Measurements from ENCODE around the gene PPFIA2.
"Not testable (repeated sequence)": the region's sequence is repeated elsewhere in the genome, so short reads cannot be mapped to it uniquely, and the experiment has no call there.

The PPFIA2 gene

DNA sequence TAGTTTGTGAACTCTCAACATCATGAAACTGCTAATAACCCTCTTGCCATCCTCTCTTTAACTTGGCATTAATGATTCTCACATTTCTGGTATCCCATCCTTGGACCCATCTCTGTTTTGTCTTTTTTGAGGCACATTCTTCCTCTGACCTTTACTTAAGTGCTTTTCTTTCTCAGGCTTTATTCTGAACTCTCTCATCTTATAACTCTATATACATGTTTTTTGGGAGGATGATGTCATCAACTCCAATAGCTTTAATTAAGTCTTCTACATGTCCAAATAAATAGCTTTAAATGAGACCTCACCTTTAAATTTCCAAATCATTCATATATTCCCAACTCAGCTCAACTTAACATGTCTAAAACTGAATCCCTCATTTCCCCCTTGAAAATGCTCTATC lies 88.4 kb downstream of the PPFIA2 start:
- no peak for DNase-seq

DNA sequence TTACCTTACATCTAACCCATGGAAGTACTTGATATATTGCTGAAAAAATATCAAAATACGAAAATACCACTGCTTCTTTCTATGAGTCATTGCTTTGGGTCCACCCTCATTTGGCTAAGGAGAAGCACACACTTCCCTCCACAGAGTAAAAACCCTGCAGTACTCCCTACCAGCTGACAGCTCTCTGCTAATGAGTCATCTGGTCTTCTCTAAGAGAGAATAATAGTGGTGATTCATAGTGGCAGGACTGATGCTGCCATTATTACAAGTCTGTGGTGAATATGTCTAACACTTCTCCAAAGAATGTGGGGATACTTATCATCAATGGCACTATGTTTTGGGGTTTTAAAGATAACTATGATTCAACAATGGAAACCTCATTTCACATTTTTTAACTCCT lies 90.7 kb downstream of the PPFIA2 start:
- DNase-seq = peak in 3 of 56 donors; percentile 1 to 5 (median 1)

DNA sequence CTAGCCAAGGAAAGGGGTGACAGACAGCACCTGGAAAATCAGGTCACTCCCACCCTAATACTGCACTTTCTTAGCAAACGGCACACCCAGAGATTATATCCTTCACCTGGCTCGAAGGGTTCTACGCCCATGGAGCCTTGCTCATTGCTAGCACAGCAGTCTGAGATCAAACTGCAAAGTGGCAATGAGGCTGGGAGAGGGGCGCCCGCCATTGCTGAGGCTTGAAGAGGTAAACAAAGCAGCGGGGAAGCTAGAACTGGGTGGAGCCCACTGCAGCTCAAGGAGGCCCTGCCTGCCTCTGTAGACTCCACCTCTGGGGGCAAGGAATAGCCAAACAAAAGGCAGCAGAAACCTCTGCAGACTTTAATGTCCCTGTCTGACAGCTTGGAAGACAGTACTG lies 99.8 kb downstream of the PPFIA2 start:
- not testable (repeated sequence) for DNase-seq

DNA sequence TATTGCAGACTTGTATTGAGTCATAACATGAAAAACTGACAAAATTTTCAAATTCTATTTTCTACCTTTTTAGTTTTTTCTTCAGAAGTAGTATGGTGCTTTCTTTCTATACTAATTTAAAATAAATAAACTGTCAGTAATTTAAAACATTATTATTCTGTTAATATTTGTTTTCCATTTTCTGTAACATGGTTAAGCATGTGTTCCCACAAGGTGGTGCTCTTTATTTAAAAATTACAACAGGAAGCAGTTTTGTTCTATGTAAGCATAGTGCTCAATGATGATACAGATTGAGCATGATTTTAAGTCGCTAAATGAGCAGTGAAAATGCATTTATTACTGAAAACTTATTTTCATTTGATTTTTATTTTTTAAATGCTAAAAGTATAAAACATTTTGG lies 114.6 kb downstream of the PPFIA2 start:
- peak in 1 of 56 donors; percentile 24 for DNase-seq

DNA sequence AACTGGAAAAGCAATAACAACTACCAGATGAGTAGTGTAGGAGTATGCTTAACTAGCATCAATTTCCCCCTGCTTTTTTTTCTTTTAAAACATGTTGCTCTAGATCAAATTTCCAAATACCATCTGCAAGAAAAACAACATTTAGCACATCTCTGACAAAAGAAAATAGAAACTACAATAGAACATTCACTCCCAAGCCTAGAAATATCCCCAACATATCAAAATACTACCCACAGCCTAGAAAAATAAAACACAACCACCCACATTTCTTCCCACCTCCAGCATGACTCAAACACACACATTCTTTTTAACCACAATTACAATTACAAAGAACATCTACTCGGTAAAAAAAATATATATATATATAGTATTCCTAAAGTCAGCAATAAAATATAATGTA lies 120.0 kb downstream of the PPFIA2 start:
- peak in 2 of 56 donors; percentile 0 to 2 for DNase-seq

DNA sequence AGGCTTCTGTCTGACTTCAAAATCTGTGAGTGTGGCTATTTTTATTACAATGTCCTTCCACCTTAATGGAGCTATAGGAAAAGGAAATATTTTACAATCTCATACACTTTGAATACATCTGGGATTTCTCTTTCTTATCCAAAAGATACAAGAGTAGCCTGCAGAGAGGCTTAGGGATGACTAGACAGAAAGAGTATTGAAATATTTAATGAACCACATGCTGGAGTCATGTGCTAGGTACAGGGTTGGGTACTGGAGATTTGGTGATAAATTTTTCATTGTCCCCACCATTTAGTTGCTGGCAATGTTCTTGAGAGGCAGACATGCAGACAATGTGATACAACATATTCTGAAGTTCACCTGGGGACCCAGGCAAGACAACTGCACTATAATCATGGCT lies 126.0 kb downstream of the PPFIA2 start:
- no peak for DNase-seq

DNA sequence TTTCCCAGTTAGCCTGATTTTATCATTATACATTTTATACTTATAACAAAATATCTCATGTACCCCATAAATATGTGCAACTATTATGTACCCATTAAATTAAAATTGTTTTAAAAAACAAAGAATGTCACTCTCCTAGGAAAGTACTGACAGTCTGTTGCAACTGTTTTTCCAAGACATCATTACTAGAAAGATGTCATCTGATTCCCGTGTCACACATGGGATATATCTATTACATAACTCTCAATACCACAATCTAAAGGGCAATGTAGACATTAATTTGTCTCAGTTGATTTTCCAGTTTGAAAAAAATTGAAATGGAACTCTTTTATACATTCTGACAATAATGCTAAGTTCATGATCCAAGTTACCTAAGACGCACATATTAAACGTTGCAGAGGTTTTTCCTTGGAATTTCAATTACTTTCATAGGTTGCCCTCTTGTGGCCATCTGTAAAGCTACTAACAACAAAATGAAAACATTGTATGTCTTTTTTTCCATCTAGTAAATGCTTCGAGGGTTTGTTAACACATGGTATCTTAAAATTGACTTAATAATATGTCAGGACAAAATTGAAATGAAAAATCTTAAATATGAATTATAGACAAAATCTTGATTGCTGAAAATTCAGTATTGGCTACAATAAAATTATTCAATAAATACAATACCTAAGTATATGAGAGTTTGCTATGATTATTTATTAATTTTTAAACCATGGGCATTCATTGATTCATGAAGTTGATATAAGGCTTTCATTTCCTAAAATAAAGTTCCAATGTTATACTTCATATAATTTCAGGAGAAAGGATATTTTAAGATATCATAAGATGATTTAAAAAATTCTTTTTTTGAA lies 131.6 kb downstream of the PPFIA2 start:
- DNase-seq = peak in 3 of 56 donors; percentile 13 to 29 (median 28)

DNA sequence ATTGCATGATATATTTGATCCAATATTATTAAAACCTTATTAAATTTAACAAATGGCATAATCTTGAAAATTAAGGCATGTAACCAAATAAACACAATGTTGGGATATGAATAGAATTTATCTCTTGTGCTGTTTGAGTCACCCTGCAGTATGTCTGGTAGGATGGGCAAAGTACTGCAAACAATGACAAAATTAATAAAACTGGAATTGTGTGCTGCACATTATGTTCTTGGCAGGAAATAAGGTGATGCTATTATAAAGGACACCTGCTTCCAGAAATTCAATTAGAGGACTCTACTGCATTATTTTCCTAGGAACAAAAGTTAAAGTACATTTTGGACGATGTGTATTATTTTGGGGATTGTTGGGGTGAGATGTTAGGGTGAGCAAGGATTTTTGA lies 132.7 kb downstream of the PPFIA2 start:
- no peak for DNase-seq

DNA sequence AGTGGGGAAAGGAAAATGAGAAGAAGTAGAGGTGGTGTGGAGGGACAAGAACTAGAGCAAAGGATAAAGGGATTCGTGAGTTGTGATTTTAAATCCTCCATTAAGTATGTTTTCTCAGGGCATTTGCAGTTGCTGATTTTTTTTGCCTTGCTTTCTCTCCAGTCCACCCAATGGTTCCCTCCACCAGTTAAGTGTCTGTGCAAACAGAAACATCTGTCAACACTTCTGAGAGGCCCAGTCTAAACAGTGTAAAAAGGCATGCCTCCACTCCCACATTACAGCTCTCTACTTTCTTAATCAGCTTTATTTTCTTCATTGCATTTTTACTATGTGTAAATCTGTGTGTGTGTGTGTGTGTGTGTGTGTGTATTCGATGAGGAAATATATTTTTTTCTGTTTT lies 141.2 kb downstream of the PPFIA2 start:
- DNase-seq = no peak

DNA sequence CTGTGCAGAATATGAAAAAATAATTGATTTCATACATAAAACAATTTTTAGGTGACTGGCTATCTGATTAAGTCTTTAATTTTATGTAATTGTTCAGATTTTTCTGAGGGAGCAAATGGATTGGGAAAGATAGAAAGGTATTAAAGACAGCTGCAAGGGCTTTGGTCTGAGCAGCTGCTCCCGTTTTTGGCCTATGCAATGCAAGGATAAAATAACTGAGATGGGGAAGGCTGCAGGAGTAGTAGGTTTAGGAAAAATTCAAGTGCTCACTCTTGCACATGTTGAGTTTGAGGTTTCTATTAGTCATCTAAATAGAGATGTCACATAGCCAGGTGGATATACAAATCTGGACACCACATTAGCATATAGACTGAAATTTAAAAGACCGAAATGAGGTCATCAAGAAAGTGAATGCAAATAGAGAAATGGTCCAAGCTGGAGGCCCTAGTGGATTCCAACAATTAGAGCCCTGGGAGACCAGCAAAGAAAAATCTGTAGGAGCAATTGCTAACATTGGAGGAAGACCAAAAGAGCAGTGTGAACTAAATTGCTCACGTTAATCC lies 144.0 kb downstream of the PPFIA2 start:
- no peak for DNase-seq

DNA sequence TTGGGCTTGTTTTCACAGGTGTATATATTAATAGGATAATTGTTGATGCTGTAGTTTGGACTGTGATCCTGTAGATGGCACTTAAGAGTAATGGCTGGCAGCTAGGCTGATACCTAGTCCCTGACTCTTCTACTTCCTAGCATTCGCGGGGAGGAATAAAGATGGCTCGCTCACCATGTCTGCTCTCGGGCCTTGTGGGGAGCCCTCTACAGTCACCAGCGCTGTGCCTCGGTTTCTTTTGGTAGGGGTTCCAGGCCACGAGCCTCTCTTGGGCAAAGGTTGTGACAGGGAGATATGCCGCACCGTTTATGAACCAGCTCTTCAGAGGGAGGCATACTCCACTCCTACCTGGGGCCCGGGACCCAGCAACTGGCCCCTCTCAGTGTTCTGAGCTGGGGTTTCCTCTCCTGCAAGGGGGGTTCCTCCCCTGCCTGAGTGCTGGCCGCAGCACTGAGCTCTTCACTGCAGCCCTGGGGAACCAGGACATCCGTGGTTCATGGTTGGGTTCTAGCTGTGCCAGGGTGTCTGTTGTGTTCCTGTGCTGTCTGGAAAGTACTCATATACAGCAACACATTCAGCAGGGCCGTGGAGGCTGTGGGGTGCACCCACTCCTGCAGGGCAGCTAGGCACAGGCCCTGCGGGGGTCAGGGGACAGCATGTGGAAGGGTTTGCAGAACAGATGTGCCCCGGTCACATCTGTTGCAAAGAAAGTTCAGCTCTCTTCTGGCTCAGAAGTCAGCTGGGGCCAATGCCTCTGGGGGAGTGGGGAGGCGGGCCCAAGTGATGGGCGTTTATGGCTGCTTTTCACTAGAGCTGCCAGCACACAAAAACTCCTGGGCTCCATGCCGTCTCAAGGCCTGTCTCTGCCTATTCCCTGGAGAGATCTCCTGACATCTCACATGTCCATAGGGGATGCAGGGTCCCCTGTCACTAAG lies 147.9 kb downstream of the PPFIA2 start:
- DNase-seq = no peak

DNA sequence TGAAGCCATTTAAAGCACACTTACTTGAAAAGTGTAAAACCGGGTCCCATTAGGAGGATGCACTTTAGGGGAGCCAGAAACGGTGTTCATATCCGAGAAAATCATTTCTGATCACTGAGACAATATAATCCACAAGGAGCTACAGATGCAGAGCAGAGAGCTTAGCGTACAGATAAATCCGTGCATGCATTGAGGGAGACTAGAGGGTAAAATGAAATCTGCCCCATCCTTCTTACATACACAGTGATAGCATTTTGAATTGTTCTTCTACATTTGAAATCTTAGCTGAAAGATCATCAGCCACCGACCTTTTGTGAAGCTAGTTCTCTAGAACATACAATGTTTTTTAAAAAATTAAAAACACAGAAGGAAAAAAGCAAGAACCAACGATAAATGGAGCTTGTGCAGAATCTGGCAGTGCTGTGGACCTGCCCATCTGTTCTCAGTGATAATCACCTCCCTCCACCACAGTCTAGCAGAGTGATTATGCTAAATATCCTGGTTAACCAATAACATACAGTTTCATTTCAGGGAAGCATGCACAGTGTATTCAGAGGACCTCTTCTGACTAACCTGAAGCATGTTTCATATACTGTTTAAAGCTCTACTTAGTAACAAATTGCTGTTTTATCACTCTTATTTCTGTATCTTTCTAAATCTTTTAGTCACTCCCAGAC lies 161.1 kb downstream of the PPFIA2 start:
- DNase-seq = peak in 5 of 56 donors; percentile 2 to 20 (median 4)

DNA sequence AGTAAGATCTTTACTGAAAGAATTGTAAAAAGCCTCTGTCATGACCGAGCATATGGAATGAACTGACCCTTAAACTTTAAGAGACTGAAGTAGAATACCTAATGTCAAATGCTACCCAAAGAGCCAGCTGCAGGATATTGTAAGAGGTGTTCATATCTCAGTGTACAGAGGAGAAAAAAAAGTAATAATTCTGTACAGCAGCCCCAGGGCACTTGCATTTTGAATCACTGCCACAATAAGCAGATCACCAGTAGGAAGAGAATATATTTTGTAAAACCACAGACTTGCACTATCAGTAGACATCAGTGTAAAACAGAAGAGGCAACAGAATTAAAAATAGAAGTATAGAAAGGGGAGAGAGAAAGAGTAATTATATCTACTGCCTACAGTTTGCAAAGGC lies 162.6 kb downstream of the PPFIA2 start:
- DNase-seq = no peak

DNA sequence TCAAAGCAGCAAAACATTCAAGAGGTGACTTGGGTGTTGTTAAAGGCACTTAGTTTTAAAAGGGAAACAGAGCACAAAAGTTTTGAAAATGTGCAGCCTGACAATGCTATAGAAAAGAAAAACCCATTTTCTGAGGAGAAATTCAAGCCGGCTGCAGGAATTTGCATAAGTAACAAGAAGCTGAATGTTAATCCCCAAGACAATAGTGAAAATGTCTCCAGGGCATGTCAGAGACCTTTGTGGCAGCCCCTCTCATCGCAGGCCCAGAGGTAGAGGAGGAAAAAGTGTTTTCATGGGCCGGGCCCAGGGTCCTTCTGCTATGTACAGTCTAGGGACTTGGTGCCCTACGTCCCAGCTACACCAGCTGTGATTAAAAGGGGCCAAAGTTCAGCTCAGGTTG lies 167.9 kb downstream of the PPFIA2 start:
- no peak for DNase-seq

DNA sequence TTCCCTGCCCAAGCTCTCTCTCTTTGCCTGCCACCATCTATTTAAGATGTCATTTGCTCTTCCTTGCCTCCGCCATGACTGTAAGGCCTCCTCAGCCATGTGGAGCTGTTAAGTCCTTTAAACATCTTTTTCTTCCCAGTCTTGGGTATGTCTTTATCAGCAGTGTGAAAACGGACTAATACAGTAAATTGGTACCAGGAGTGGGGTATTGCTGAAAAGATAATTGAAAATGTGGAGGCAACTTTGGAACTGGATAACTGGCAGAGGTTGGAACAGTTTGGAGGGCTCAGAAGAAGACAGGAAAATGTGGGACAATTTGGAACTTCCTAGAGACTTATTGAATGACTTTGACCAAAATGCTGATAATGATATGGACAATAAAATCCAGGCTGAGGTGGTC lies 168.4 kb downstream of the PPFIA2 start:
- DNase-seq = not testable (repeated sequence)

DNA sequence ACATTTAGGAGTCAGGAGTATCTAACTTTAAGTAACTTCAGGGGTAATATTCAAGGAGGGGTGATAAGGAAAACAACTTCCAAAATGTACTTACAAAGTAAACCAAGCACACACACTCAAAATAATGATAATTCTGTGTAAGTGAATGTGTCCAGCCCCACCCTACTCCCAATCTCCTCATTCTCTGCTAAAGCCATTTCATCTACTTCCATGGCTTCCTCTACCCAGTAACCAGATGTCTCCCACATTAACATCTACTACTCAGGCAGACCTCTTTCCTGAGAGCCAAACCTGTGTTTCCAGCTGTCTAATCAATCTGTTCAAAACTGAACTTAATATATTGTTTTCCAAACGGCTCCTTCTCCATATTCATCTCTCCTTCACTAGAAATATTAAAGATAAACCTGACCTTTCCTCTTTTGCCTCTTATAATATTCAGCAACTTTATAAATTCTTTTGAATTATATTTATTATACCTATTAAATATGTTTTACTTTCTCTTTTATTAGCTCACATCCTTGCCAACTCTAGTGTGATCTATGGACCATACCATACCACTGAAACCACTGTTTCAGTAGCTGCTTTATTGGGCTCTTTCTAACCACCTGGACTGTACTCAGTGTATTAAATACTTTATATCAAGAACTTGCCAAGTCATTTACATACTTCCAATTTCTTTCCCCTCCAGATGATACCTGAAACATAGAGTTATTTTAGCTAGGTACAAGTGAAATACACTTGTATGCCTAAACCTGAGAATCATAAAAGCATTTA lies 170.7 kb downstream of the PPFIA2 start:
- no peak for DNase-seq

DNA sequence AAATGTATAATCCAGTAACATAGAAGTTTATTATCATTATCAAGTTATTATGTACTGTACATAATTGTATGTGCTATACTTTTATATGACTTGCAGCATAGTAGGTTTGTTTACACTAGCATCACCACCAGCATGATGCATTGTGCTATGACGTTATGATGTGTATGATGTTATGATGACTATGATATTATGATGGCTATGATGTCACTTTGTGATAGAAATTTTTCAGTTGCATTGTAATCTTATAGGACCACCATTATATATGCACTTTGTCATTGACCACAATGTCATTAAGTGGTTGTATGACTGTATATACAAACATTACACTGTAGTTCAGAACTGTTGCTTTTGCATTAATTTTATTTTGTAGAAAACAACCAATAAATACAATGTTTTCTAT lies 173.4 kb downstream of the PPFIA2 start:
- no peak for DNase-seq

DNA sequence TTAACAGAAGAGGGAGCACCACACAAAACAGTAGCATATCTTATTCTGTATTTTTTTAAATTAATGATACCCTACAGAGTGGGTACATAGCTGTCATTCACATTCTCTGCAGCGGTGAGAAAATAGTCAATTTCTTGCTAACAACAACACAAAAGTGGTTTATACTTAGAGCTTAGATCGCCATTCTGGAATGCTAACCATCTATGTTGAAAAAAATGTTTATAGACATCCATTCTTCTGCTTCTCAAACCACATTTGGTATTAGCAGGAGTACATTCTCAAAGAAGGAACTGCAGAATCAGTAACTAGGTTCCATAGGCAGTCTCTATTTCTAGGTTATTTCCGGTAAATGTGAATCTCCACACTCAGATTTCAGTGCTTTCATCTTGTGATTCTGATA lies 185.9 kb downstream of the PPFIA2 start:
- no peak for DNase-seq

DNA sequence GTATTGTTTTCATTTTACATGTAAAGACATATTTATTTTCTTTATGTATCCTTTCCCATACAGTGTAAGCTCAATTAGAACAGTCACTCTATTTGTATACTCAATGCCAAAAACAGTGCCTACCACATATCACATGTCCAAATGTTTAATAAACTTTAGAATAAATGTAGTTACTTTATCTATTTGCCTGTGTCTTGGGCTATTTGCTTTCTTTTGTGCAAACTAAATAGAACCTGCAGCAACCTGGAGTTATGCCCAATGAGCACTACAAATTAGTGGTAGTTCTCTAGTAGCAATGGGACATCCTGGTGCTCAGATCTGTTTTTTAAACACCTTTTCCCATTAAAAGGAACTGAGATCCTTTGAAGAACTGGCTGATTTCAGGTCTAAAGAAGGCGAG lies 186.7 kb downstream of the PPFIA2 start:
- no peak for DNase-seq

DNA sequence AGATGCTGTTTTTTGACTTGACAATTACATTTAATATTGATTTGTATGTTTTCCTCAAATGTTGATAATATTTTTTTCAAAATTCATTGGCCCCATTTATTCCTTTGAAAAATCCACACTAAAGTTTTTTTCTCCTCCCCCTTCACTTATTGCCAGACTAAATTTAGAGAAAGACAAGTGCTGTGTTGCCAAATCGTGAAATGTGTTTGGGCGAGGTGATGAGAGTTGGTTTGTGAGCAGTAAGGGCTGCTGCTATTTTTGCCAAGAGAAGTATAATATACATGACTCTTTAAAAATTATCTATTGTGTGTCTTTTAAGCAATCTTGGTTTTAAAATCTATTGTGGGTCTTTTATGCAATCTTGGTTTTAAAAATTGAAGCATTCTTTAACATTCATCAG lies 188.9 kb downstream of the PPFIA2 start:
- DNase-seq = peak in 5 of 56 donors; percentile 0 to 25 (median 9)

DNA sequence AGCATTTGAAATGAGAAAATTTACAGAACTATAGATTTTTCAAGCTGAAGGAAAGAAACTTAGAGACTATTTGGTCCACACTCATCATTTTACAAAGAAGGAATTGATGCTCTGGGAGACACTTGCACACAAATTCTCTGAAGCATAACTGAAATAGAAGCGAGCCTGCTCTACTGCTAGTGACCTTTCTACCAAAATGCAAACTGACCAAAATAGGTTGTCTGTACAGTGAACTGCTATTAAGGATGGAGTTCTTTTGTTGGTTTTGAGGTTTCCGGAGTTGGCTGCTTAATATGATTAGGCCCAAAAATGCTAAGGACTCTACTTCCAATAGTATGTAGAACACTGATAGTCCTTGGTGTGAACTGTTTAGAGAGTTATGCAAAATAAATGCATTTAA lies 194.9 kb downstream of the PPFIA2 start:
- DNase-seq = no peak
